Measurements from ENCODE around the gene C5AR1.
"Not testable (repeated sequence)": the region's sequence is repeated elsewhere in the genome, so short reads cannot be mapped to it uniquely, and the experiment has no call there.

DNA sequence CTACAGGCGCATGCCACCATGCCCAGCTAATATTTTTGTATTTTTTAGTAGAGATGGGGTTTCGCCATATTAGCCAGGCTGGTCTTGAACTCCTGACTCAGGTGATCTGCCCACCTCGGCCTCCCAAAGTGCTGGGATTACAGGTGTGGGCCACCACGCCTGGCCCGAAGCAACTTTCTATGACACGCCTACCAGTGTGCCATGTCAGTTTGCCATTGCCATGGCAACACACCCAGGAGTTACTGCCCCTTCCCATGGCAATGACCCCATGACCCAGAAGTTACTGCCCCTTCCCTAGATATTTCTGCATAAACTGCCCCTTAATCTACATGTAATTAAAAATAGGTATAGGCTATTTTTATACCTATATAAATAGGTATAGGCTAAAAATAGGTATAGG, 36.4 kb downstream of the C5AR1 start:
- not testable (repeated sequence) for TF ChIP-seq POLR2AphosphoS5, POLR2A (IDR thresholded peaks at IDR 0.05)

Measured in suprapubic skin (tissue), 4 donors.